WTC11 (cell line): Measurements from ENCODE around the gene RAB8B. TPM values are rescaled to one million over a fixed set of nuclear protein-coding genes. Genes with fewer than 3 reads are reported as not detected.
A peak's percentile ranks its signal among the peaks of the same experiment; 100 is the strongest.

Experiments
- ATAC-seq: fragments of 200-7000 bp; cut with Tn5 transposase; 2 replicates; pipeline ENCODE4 v1.10.0; 2021; ENCODE audit warnings: mild to moderate bottlenecking, moderate library complexity
- CTCF ChIA-PET: fragments of 300-600 bp; sonication (Branson Sonifier 250); formaldehyde crosslinking; loops from one replicate; lab custom pipeline; 2021; ENCODE audit warnings: antibody characterized with exemption; lab: Charles Lee
- POLR2A ChIA-PET: fragments of 350-600 bp; sonication (Branson Sonifier 250); formaldehyde crosslinking; loops from one replicate; lab custom pipeline; 2021; ENCODE audit warnings: antibody characterized with exemption; lab: Charles Lee
- DNase-seq: peaks from one replicate; pipeline ENCODE4 v3.0.0; 2021; ENCODE audit warnings: low spot score
- H3K27ac Mint-ChIP-seq: 2 replicates; pipeline ENCODE4 v1.8.0; 2021; ENCODE audit warnings: mixed read lengths
- H3K27me3 Mint-ChIP-seq: 2 replicates; pipeline ENCODE4 v1.8.0; 2021; ENCODE audit warnings: low read depth, mild to moderate bottlenecking, moderate library complexity, mixed read lengths
- H3K36me3 Mint-ChIP-seq: 2 replicates; pipeline ENCODE4 v1.8.0; 2021; ENCODE audit warnings: mixed read lengths
- H3K4me1 Mint-ChIP-seq: 2 replicates; pipeline ENCODE4 v1.8.0; 2022; ENCODE audit warnings: mixed read lengths
- H3K4me3 Mint-ChIP-seq: 2 replicates; pipeline ENCODE4 v1.8.0; 2021; ENCODE audit warnings: mild to moderate bottlenecking, moderate library complexity, mixed read lengths
- H3K9me3 Mint-ChIP-seq: 2 replicates; pipeline ENCODE4 v1.8.0; 2021; ENCODE audit warnings: mixed read lengths
- CDX4 ChIP-seq: fragments of 250-450 bp; sonication (Bioruptor Pico); IDR thresholded peaks from 2 replicates; pipeline ENCODE4 v1.9.0; 2021; ENCODE audit warnings: moderate library complexity, mild to moderate bottlenecking, inconsistent platforms, borderline replicate concordance
- ESRRA ChIP-seq: sonication (generic); formaldehyde crosslinking; IDR thresholded peaks from 2 replicates; pipeline ENCODE4 v1.8.1; 2022; ENCODE audit warnings: mild to moderate bottlenecking, missing genetic modification reagents, borderline replicate concordance
- ETV6 ChIP-seq: sonication (generic); formaldehyde crosslinking; IDR thresholded peaks from 2 replicates; pipeline ENCODE4 v1.8.1; 2022; ENCODE audit warnings: mild to moderate bottlenecking, missing genetic modification reagents
- FOXP1 ChIP-seq: sonication (generic); formaldehyde crosslinking; IDR thresholded peaks from 2 replicates; pipeline ENCODE4 v1.8.0; 2022; ENCODE audit warnings: missing genetic modification reagents, mild to moderate bottlenecking, moderate library complexity, borderline replicate concordance
- GABPB1 ChIP-seq: sonication (generic); formaldehyde crosslinking; IDR thresholded peaks from 2 replicates; pipeline ENCODE4 v1.8.1; 2023; ENCODE audit warnings: mild to moderate bottlenecking, missing genetic modification reagents
- MAX ChIP-seq: sonication (generic); formaldehyde crosslinking; IDR thresholded peaks from 2 replicates; pipeline ENCODE4 v1.8.0; 2022; ENCODE audit warnings: mild to moderate bottlenecking, missing genetic modification reagents
- NR1H2 ChIP-seq: sonication (generic); formaldehyde crosslinking; IDR thresholded peaks from 2 replicates; pipeline ENCODE4 v1.9.0; 2021; ENCODE audit warnings: mild to moderate bottlenecking, moderate library complexity, missing genetic modification reagents
- PRRX2 ChIP-seq: fragments of 250-450 bp; sonication (Bioruptor Pico); IDR thresholded peaks from 2 replicates; pipeline ENCODE4 v1.8.0; 2021; ENCODE audit warnings: mild to moderate bottlenecking
- RELA ChIP-seq: sonication (generic); formaldehyde crosslinking; IDR thresholded peaks from 2 replicates; pipeline ENCODE4 v1.8.1; 2022; ENCODE audit warnings: missing genetic modification reagents, mild to moderate bottlenecking, borderline replicate concordance
- ZMAT4 ChIP-seq: fragments of 250-450 bp; sonication (Bioruptor Pico); IDR thresholded peaks from 2 replicates; pipeline ENCODE4 v1.9.0; 2021; ENCODE audit warnings: mild to moderate bottlenecking
- ZNF396 ChIP-seq: fragments of 250-450 bp; sonication (Bioruptor Pico); IDR thresholded peaks from 2 replicates; pipeline ENCODE4 v1.8.0; 2021; ENCODE audit warnings: mild to moderate bottlenecking, moderate library complexity, borderline replicate concordance
- ZNF416 ChIP-seq: fragments of 250-450 bp; sonication (Bioruptor Pico); IDR thresholded peaks from 2 replicates; pipeline ENCODE4 v1.9.0; 2021; ENCODE audit warnings: mild to moderate bottlenecking, inconsistent platforms
- total RNA-seq: library from RNA; stranded (reverse); gene quantifications from 3 replicates; pipeline ENCODE4 v1.2.3, GENCODE V29; 2021
- TF ChIP-seq, protein P1 (sequence below): sonication (generic); formaldehyde crosslinking; IDR thresholded peaks from 2 replicates; pipeline ENCODE4 v1.8.1; 2022; ENCODE audit warnings: mild to moderate bottlenecking, missing genetic modification reagents, moderate library complexity, borderline replicate concordance
- TF ChIP-seq, protein P2 (sequence below): sonication (generic); formaldehyde crosslinking; IDR thresholded peaks from 2 replicates; pipeline ENCODE4 v1.8.1; 2023; ENCODE audit warnings: mild to moderate bottlenecking, missing genetic modification reagents
- TF ChIP-seq, protein P3 (sequence below): sonication (generic); formaldehyde crosslinking; IDR thresholded peaks from 2 replicates; pipeline ENCODE4 v1.8.0; 2023; ENCODE audit warnings: mild to moderate bottlenecking, missing genetic modification reagents
- TF ChIP-seq, protein P4 (sequence below): fragments of 250-450 bp; sonication (Bioruptor Pico); IDR thresholded peaks from 2 replicates; pipeline ENCODE4 v2.1.2; 2022; ENCODE audit warnings: mild to moderate bottlenecking, moderate library complexity
- TF ChIP-seq, protein P5 (sequence below): sonication (generic); formaldehyde crosslinking; IDR thresholded peaks from 2 replicates; pipeline ENCODE4 v1.8.1; 2023; ENCODE audit warnings: mild to moderate bottlenecking, missing genetic modification reagents, moderate library complexity
- TF ChIP-seq, protein P6 (sequence below): fragments of 250-450 bp; sonication (Bioruptor Pico); IDR thresholded peaks from 2 replicates; pipeline ENCODE4 v1.9.0; 2021; ENCODE audit warnings: mild to moderate bottlenecking

RAB8B gene
- total RNA-seq, 1 experiment from 2014 or later: 32.5 TPM

- peaks cover 5% of the 10 kb centered on the region; the same call in 1 of the 2 replicates for H3K36me3 Mint-ChIP-seq
- H3K27ac Mint-ChIP-seq: no peak overlapping the region
- ATAC-seq (no peak), DNase-seq (no peak)
- H3K27me3 Mint-ChIP-seq: no peaks in the 10 kb centered on the region; the same call in 1 of the 2 replicates
- TF ChIP-seq, protein P1, sequence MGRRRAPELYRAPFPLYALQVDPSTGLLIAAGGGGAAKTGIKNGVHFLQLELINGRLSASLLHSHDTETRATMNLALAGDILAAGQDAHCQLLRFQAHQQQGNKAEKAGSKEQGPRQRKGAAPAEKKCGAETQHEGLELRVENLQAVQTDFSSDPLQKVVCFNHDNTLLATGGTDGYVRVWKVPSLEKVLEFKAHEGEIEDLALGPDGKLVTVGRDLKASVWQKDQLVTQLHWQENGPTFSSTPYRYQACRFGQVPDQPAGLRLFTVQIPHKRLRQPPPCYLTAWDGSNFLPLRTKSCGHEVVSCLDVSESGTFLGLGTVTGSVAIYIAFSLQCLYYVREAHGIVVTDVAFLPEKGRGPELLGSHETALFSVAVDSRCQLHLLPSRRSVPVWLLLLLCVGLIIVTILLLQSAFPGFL: no peak
- TF ChIP-seq, protein P2, sequence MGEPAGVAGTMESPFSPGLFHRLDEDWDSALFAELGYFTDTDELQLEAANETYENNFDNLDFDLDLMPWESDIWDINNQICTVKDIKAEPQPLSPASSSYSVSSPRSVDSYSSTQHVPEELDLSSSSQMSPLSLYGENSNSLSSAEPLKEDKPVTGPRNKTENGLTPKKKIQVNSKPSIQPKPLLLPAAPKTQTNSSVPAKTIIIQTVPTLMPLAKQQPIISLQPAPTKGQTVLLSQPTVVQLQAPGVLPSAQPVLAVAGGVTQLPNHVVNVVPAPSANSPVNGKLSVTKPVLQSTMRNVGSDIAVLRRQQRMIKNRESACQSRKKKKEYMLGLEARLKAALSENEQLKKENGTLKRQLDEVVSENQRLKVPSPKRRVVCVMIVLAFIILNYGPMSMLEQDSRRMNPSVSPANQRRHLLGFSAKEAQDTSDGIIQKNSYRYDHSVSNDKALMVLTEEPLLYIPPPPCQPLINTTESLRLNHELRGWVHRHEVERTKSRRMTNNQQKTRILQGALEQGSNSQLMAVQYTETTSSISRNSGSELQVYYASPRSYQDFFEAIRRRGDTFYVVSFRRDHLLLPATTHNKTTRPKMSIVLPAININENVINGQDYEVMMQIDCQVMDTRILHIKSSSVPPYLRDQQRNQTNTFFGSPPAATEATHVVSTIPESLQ (CRISPR knock-in tag): no peak
- TF ChIP-seq NR1H2 (CRISPR knock-in tag) (no peak), ZMAT4 (CRISPR knock-in tag) (no peak), MAX (CRISPR knock-in tag) (no peak), ZNF396 (CRISPR knock-in tag) (no peak), PRRX2 (CRISPR knock-in tag) (no peak), ZNF416 (no peak)
- TF ChIP-seq, protein P3, sequence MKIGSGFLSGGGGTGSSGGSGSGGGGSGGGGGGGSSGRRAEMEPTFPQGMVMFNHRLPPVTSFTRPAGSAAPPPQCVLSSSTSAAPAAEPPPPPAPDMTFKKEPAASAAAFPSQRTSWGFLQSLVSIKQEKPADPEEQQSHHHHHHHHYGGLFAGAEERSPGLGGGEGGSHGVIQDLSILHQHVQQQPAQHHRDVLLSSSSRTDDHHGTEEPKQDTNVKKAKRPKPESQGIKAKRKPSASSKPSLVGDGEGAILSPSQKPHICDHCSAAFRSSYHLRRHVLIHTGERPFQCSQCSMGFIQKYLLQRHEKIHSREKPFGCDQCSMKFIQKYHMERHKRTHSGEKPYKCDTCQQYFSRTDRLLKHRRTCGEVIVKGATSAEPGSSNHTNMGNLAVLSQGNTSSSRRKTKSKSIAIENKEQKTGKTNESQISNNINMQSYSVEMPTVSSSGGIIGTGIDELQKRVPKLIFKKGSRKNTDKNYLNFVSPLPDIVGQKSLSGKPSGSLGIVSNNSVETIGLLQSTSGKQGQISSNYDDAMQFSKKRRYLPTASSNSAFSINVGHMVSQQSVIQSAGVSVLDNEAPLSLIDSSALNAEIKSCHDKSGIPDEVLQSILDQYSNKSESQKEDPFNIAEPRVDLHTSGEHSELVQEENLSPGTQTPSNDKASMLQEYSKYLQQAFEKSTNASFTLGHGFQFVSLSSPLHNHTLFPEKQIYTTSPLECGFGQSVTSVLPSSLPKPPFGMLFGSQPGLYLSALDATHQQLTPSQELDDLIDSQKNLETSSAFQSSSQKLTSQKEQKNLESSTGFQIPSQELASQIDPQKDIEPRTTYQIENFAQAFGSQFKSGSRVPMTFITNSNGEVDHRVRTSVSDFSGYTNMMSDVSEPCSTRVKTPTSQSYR (CRISPR knock-in tag): no peak
- H3K4me1 Mint-ChIP-seq: no peaks in the 10 kb centered on the region
- no peaks in the 10 kb centered on the region for H3K9me3 Mint-ChIP-seq
- POLR2A ChIA-PET: no interaction called here
- H3K4me3 Mint-ChIP-seq: no peak overlapping the region
- CTCF ChIA-PET: no interaction called here
These were observed 94.9 kb downstream of the RAB8B start for GRCh38 chr15:63284335-63284734.

DNA sequence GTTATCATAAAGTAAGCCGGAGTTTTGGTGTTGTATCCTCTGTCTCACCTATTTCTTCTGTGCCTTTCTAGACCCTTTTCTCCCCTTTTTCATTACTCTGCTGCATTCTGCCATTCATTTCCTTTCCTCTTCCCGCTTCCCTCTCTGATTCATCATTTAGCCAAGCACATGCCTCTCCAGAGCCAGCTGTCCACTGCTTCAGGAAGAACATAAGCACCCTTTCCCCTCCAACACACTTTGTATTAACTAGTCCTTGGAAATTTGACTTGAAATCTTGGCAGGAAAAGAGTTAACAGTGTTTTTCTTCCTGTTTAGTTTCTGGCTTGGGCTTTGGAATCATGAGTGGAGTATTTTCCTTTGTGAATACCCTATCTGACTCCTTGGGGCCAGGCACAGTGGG is 97.7 kb downstream of the RAB8B start:
- Mint-ChIP-seq H3K4me1 (peaks cover 9% of the 10 kb centered on the region), H3K4me3 (no peak overlapping the region), H3K36me3 (no peaks in the 10 kb centered on the region; the same call in 1 of the 2 replicates), H3K9me3 (no peaks in the 10 kb centered on the region), H3K27me3 (no peaks in the 10 kb centered on the region), H3K27ac (peak overlapping the region; percentile 24; the same call in 1 of the 2 replicates)
- DNase-seq (no peak), ATAC-seq (no peak)
- ChIA-PET POLR2A (no interaction called here), CTCF (interaction anchor here (2.4 kb wide), 1 partner anchor 109 kb away, joined by 5 read pairs; no protein-coding TSS in a partner anchor)
- no peak for TF ChIP-seq CDX4
- TF ChIP-seq, protein P2 (CRISPR knock-in tag): no peak
- TF ChIP-seq, protein P4, sequence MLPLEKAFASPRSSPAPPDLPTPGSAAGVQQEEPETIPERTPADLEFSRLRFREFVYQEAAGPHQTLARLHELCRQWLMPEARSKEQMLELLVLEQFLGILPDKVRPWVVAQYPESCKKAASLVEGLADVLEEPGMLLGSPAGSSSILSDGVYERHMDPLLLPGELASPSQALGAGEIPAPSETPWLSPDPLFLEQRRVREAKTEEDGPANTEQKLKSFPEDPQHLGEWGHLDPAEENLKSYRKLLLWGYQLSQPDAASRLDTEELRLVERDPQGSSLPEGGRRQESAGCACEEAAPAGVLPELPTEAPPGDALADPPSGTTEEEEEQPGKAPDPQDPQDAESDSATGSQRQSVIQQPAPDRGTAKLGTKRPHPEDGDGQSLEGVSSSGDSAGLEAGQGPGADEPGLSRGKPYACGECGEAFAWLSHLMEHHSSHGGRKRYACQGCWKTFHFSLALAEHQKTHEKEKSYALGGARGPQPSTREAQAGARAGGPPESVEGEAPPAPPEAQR: no peak
- TF ChIP-seq, protein P1: no peak
- TF ChIP-seq ETV6: no peak
- TF ChIP-seq GABPB1: no peak
- no peak for TF ChIP-seq FOXP1 (CRISPR knock-in tag)
- no peak for TF ChIP-seq ESRRA (CRISPR knock-in tag)
- TF ChIP-seq RELA (CRISPR knock-in tag): no peak
- TF ChIP-seq, protein P5, sequence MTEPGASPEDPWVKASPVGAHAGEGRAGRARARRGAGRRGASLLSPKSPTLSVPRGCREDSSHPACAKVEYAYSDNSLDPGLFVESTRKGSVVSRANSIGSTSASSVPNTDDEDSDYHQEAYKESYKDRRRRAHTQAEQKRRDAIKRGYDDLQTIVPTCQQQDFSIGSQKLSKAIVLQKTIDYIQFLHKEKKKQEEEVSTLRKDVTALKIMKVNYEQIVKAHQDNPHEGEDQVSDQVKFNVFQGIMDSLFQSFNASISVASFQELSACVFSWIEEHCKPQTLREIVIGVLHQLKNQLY (CRISPR knock-in tag): no peak
- TF ChIP-seq, protein P6, sequence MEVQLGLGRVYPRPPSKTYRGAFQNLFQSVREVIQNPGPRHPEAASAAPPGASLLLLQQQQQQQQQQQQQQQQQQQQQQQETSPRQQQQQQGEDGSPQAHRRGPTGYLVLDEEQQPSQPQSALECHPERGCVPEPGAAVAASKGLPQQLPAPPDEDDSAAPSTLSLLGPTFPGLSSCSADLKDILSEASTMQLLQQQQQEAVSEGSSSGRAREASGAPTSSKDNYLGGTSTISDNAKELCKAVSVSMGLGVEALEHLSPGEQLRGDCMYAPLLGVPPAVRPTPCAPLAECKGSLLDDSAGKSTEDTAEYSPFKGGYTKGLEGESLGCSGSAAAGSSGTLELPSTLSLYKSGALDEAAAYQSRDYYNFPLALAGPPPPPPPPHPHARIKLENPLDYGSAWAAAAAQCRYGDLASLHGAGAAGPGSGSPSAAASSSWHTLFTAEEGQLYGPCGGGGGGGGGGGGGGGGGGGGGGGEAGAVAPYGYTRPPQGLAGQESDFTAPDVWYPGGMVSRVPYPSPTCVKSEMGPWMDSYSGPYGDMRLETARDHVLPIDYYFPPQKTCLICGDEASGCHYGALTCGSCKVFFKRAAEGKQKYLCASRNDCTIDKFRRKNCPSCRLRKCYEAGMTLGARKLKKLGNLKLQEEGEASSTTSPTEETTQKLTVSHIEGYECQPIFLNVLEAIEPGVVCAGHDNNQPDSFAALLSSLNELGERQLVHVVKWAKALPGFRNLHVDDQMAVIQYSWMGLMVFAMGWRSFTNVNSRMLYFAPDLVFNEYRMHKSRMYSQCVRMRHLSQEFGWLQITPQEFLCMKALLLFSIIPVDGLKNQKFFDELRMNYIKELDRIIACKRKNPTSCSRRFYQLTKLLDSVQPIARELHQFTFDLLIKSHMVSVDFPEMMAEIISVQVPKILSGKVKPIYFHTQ (CRISPR knock-in tag): no peak
